RWPE2 (cell line): ENCODE data around the gene PHLDA2.

Source experiments
- ATAC-seq: fragments of 200-7000 bp; cut with Tn5 transposase; 3 replicates; pipeline ENCODE4 v1.9.1; 2021; ENCODE audit warnings: low read depth
- DNase-seq: peaks from one replicate; pipeline ENCODE4 v3.0.0-alpha.2; 2020; ENCODE audit warnings: low spot score
- H3K27ac ChIP-seq: fragments of 450-650 bp; 2 replicates; pipeline ENCODE4 v1.5.1; 2017; ENCODE audit warnings: mild to moderate bottlenecking; ENCODE audit not compliant: poor library complexity, severe bottlenecking
- H3K27me3 ChIP-seq: fragments of 250-450 bp; sonication (Bioruptor Pico); 2 replicates; pipeline ENCODE4 v1.5.1; 2021; ENCODE audit warnings: mild to moderate bottlenecking, moderate library complexity; ENCODE audit not compliant: insufficient read depth, poor library complexity, severe bottlenecking
- H3K36me3 ChIP-seq: fragments of 250-450 bp; sonication (Bioruptor Pico); 2 replicates; pipeline ENCODE4 v1.5.1; 2020; ENCODE audit warnings: low read depth, mild to moderate bottlenecking, moderate library complexity
- H3K4me1 ChIP-seq: fragments of 250-450 bp; sonication (Bioruptor Pico); 2 replicates; pipeline ENCODE4 v1.5.1; 2021; ENCODE audit warnings: mild to moderate bottlenecking, moderate library complexity; ENCODE audit not compliant: insufficient read depth, poor library complexity, severe bottlenecking
- H3K4me3 ChIP-seq: fragments of 250-450 bp; sonication (Bioruptor Pico); 2 replicates; pipeline ENCODE4 v1.5.1; 2021; ENCODE audit warnings: mild to moderate bottlenecking, moderate library complexity; ENCODE audit not compliant: severe bottlenecking
- H3K9me3 ChIP-seq: fragments of 250-450 bp; sonication (Bioruptor Pico); 2 replicates; pipeline ENCODE4 v1.5.1; 2021; ENCODE audit warnings: mild to moderate bottlenecking, moderate library complexity; ENCODE audit not compliant: severe bottlenecking
- CTCF ChIP-seq: fragments of 450-650 bp; IDR thresholded peaks from one replicate; pipeline ENCODE4 v1.5.1; 2017; ENCODE audit warnings: mild to moderate bottlenecking, moderate library complexity; ENCODE audit not compliant: poor library complexity, severe bottlenecking

PHLDA2 gene

GRCh38 chr11:2917842-2918490 is 11.3 kb downstream of the PHLDA2 start:
- ATAC-seq = no peak
- no peak for TF ChIP-seq CTCF
- DNase-seq = no peak
- H3K36me3 ChIP-seq = no peaks in the 10 kb centered on the region
- H3K27ac ChIP-seq = no peak overlapping the region
- no peaks in the 10 kb centered on the region for H3K27me3 ChIP-seq
- no peaks in the 10 kb centered on the region for H3K9me3 ChIP-seq
- peaks cover 7% of the 10 kb centered on the region for H3K4me1 ChIP-seq
- no peak overlapping the region for H3K4me3 ChIP-seq

GRCh38 chr11:2916892-2917645 is 12.2 kb downstream of the PHLDA2 start:
- Histone ChIP-seq H3K27me3 (no peaks in the 10 kb centered on the region), H3K4me3 (no peak overlapping the region), H3K36me3 (no peaks in the 10 kb centered on the region), H3K4me1 (peaks cover 14% of the 10 kb centered on the region), H3K9me3 (no peaks in the 10 kb centered on the region), H3K27ac (no peak overlapping the region)
- no peak for DNase-seq
- no peak for ATAC-seq
- TF ChIP-seq CTCF = no peak

GRCh38 chr11:2916114-2916891 is 12.9 kb downstream of the PHLDA2 start:
- H3K27ac ChIP-seq = no peak overlapping the region
- no peaks in the 10 kb centered on the region for H3K27me3 ChIP-seq
- H3K9me3 ChIP-seq = no peaks in the 10 kb centered on the region
- no peaks in the 10 kb centered on the region for H3K36me3 ChIP-seq
- H3K4me1 ChIP-seq = peaks cover 22% of the 10 kb centered on the region
- no peak for DNase-seq
- H3K4me3 ChIP-seq = no peak overlapping the region
- ATAC-seq = no peak
- no peak for TF ChIP-seq CTCF

GRCh38 chr11:2915473-2915872 is 13.7 kb downstream of the PHLDA2 start:
- H3K9me3 ChIP-seq = no peaks in the 10 kb centered on the region
- H3K27me3 ChIP-seq = no peaks in the 10 kb centered on the region
- no peak overlapping the region for H3K27ac ChIP-seq
- no peak for DNase-seq
- TF ChIP-seq CTCF = no peak
- peaks cover 26% of the 10 kb centered on the region for H3K4me1 ChIP-seq
- H3K4me3 ChIP-seq = no peak overlapping the region
- no peaks in the 10 kb centered on the region for H3K36me3 ChIP-seq
- no peak for ATAC-seq
